Stimulated activated naive B cell treated with anti-CD40 and anti-IgM and Interleukin-4, amounts not matched to agents 10 μg/mL and 1 μg/mL and 100 μg/mL, for 72 hours (primary cell): ENCODE measurements around the gene STK16.

ENCODE experiments used
- ATAC-seq, 2 donors: fragments of 150-1000 bp; cut with Tn5 transposase; replicated peaks; 2 replicates each; pipeline ENCODE4 v1.10.0; 2021; ENCODE audit warnings: moderate library complexity in 1 of 2
- DNase-seq: peaks from one replicate; pipeline ENCODE4 v3.0.0; 2021
- H3K27ac Mint-ChIP-seq: one replicate; pipeline ENCODE4 v1.8.0; 2022; ENCODE audit warnings: mild to moderate bottlenecking, mixed read lengths
- H3K27me3 Mint-ChIP-seq, 2 donors: one replicate each; pipeline ENCODE4 v1.8.0; 2022; ENCODE audit warnings: mixed read lengths in 2 of 2
- H3K36me3 Mint-ChIP-seq, 2 donors: one replicate each; pipeline ENCODE4 v1.8.0; 2022; ENCODE audit warnings: mixed read lengths in 2 of 2, mild to moderate bottlenecking in 1 of 2
- H3K4me1 Mint-ChIP-seq, 2 donors: one replicate each; pipeline ENCODE4 v1.8.0; 2022; ENCODE audit warnings: mixed read lengths in 2 of 2, mild to moderate bottlenecking in 1 of 2
- H3K4me3 Mint-ChIP-seq, 2 donors: one replicate each; pipeline ENCODE4 v1.8.0; 2022; ENCODE audit warnings: mild to moderate bottlenecking in 2 of 2, mixed read lengths in 2 of 2, moderate library complexity in 1 of 2
- H3K9me3 Mint-ChIP-seq, 2 donors: one replicate each; pipeline ENCODE4 v1.8.0; 2022; ENCODE audit warnings: mixed read lengths in 2 of 2, mild to moderate bottlenecking in 1 of 2

The STK16 gene

GRCh38 chr2:219245899-219246230, 586 bp downstream of the STK16 start:
- DNase-seq = no peak
- H3K4me3 Mint-ChIP-seq = peak overlapping the region; percentile 92
- peak overlapping the region; percentile 96 for H3K27ac Mint-ChIP-seq
- H3K36me3 Mint-ChIP-seq = peaks cover 29 to 43% of the 10 kb centered on the region in 2 donors
- ATAC-seq = no peak
- H3K4me1 Mint-ChIP-seq = peaks cover 47 to 58% of the 10 kb centered on the region in 2 donors
- H3K9me3 Mint-ChIP-seq = no peaks in the 10 kb centered on the region
- no peaks in the 10 kb centered on the region for H3K27me3 Mint-ChIP-seq

- Mint-ChIP-seq H3K4me3 (peak overlapping the region; percentile 50 to 60), H3K27ac (peak overlapping the region; percentile 91)
Measured at GRCh38 chr2:219246559-219246958, 1.3 kb downstream of the STK16 start.

GRCh38 chr2:219247678-219248642, 2.7 kb downstream of the STK16 start:
- Mint-ChIP-seq H3K36me3 (peaks cover 40 to 56% of the 10 kb centered on the region in 2 donors), H3K4me3 (peak overlapping the region; percentile 64 to 70), H3K27ac (peak overlapping the region; percentile 91), H3K9me3 (no peaks in the 10 kb centered on the region), H3K27me3 (no peaks in the 10 kb centered on the region), H3K4me1 (peaks cover 65 to 74% of the 10 kb centered on the region in 2 donors)
- ATAC-seq = peak; percentile 66 to 72
- peak; percentile 50 for DNase-seq

More at GRCh38 chr2:219246559-219246958, 1.3 kb downstream of the STK16 start:
- Mint-ChIP-seq H3K27me3 (no peaks in the 10 kb centered on the region), H3K4me1 (peaks cover 53 to 65% of the 10 kb centered on the region in 2 donors), H3K36me3 (peaks cover 31 to 45% of the 10 kb centered on the region in 2 donors), H3K9me3 (no peaks in the 10 kb centered on the region)
- no peak for DNase-seq
- ATAC-seq = no peak

GRCh38 chr2:219248845-219249202, 3.5 kb downstream of the STK16 start:
- H3K27me3 Mint-ChIP-seq = no peaks in the 10 kb centered on the region
- no peak for ATAC-seq

GRCh38 chr2:219249203-219249980, 4.1 kb downstream of the STK16 start:
- peak overlapping the region; percentile 94 for H3K27ac Mint-ChIP-seq
- ATAC-seq (peak; percentile 26 to 35), DNase-seq (peak; percentile 34)
- peak overlapping the region; percentile 65 to 79 for H3K4me3 Mint-ChIP-seq
- H3K9me3 Mint-ChIP-seq = no peaks in the 10 kb centered on the region
- H3K36me3 Mint-ChIP-seq = peaks cover 43 to 56% of the 10 kb centered on the region in 2 donors
- H3K27me3 Mint-ChIP-seq = no peaks in the 10 kb centered on the region
- H3K4me1 Mint-ChIP-seq = peaks cover 61 to 75% of the 10 kb centered on the region in 2 donors

More at GRCh38 chr2:219248845-219249202, 3.5 kb downstream of the STK16 start:
- peaks cover 61 to 75% of the 10 kb centered on the region in 2 donors for H3K4me1 Mint-ChIP-seq
- H3K27ac Mint-ChIP-seq = peak overlapping the region; percentile 94
- peak overlapping the region; percentile 65 to 79 for H3K4me3 Mint-ChIP-seq
- no peaks in the 10 kb centered on the region for H3K9me3 Mint-ChIP-seq
- H3K36me3 Mint-ChIP-seq = peaks cover 43 to 56% of the 10 kb centered on the region in 2 donors
- no peak for DNase-seq

GRCh38 chr2:219250049-219250781, 4.9 kb downstream of the STK16 start:
- DNase-seq (no peak), ATAC-seq (no peak)
- Mint-ChIP-seq H3K4me3 (peak overlapping the region; percentile 65 to 79), H3K27me3 (no peaks in the 10 kb centered on the region), H3K36me3 (peaks cover 43 to 56% of the 10 kb centered on the region in 2 donors), H3K27ac (peak overlapping the region; percentile 51), H3K4me1 (peaks cover 62 to 75% of the 10 kb centered on the region in 2 donors), H3K9me3 (no peaks in the 10 kb centered on the region)

GRCh38 chr2:219251656-219252055, 6.4 kb downstream of the STK16 start:
- Mint-ChIP-seq H3K36me3 (peaks cover 43 to 56% of the 10 kb centered on the region in 2 donors), H3K4me3 (peak overlapping the region; percentile 79 to 87), H3K9me3 (no peaks in the 10 kb centered on the region), H3K27me3 (no peaks in the 10 kb centered on the region), H3K27ac (peak overlapping the region; percentile 95), H3K4me1 (peaks cover 62 to 78% of the 10 kb centered on the region in 2 donors)
- ATAC-seq (no peak), DNase-seq (no peak)

- no peaks in the 10 kb centered on the region for H3K9me3 Mint-ChIP-seq
- DNase-seq (no peak), ATAC-seq (no peak)
- H3K36me3 Mint-ChIP-seq = peaks cover 41 to 52% of the 10 kb centered on the region in 2 donors
- peaks cover 58 to 73% of the 10 kb centered on the region in 2 donors for H3K4me1 Mint-ChIP-seq
- no peaks in the 10 kb centered on the region for H3K27me3 Mint-ChIP-seq
- H3K4me3 Mint-ChIP-seq = peak overlapping the region; percentile 79 to 87
- peak overlapping the region; percentile 95 for H3K27ac Mint-ChIP-seq
Measured at GRCh38 chr2:219252084-219252483, 6.8 kb downstream of the STK16 start.

- Mint-ChIP-seq H3K9me3 (no peaks in the 10 kb centered on the region), H3K4me3 (peak overlapping the region; percentile 79 to 87), H3K27me3 (no peaks in the 10 kb centered on the region), H3K36me3 (peaks cover 39 to 50% of the 10 kb centered on the region in 2 donors), H3K27ac (peak overlapping the region; percentile 95), H3K4me1 (peaks cover 54 to 69% of the 10 kb centered on the region in 2 donors)
- ATAC-seq = no peak
- DNase-seq = no peak
Measured at GRCh38 chr2:219252570-219252899, 7.3 kb downstream of the STK16 start.

- peaks cover 33 to 45% of the 10 kb centered on the region in 2 donors for H3K36me3 Mint-ChIP-seq
- DNase-seq (peak; percentile 49), ATAC-seq (peak; percentile 22)
- H3K27ac Mint-ChIP-seq = peak within 1 kb of the TSS; percentile 95
- H3K27me3 Mint-ChIP-seq = no peaks in the 10 kb centered on the region
- H3K4me3 Mint-ChIP-seq = peak within 1 kb of the TSS; percentile 79 to 87
- H3K4me1 Mint-ChIP-seq = peaks cover 49 to 63% of the 10 kb centered on the region in 2 donors
- no peaks in the 10 kb centered on the region for H3K9me3 Mint-ChIP-seq
Measured at GRCh38 chr2:219252900-219253752, 7.8 kb downstream of the STK16 start, which contains the start of gene TUBA4B. TSS of gene TUBA4B (plus strand) at chr2:219253243. CDS start at chr2:219253408, 165 bp downstream.

- peak; percentile 84 for DNase-seq
- H3K27me3 Mint-ChIP-seq = no peaks in the 10 kb centered on the region
- peaks cover 27 to 37% of the 10 kb centered on the region in 2 donors for H3K36me3 Mint-ChIP-seq
- H3K4me1 Mint-ChIP-seq = peaks cover 42 to 54% of the 10 kb centered on the region in 2 donors
- no peaks in the 10 kb centered on the region for H3K9me3 Mint-ChIP-seq
- peak within 1 kb of the TSS; percentile 79 to 87 for H3K4me3 Mint-ChIP-seq
- peak; percentile 71 to 75 for ATAC-seq
- peak within 1 kb of the TSS; percentile 95 for H3K27ac Mint-ChIP-seq
Measured at GRCh38 chr2:219253753-219254589, 8.7 kb downstream of the STK16 start, which contains the start of gene TUBA4A. TSS of gene TUBA4A (minus strand) at chr2:219253918. CDS start at chr2:219253858, 60 bp downstream.

- Mint-ChIP-seq H3K27ac (peak overlapping the region; percentile 95), H3K4me3 (peak overlapping the region; percentile 79 to 87), H3K9me3 (no peaks in the 10 kb centered on the region), H3K36me3 (peaks cover 23 to 30% of the 10 kb centered on the region in 2 donors), H3K4me1 (peaks cover 35 to 47% of the 10 kb centered on the region in 2 donors), H3K27me3 (no peaks in the 10 kb centered on the region)
- ATAC-seq (peak; percentile 54 to 56), DNase-seq (peak; percentile 43)
Measured at GRCh38 chr2:219254590-219255201, 9.4 kb downstream of the STK16 start.
